ENCODE results near the gene ADAM11.

The ADAM11 gene

GRCh38 chr17:44831371-44831770 is 72.6 kb downstream of the ADAM11 start:
- DNase-seq (ENCODE audit: low spot score): no peak

Measured in hepatic stellate cell (primary cell).